Cortex of kidney (tissue), 1 donor: ENCODE measurements around the gene ANGEL2.
"Not testable (repeated sequence)": the region's sequence is repeated elsewhere in the genome, so short reads cannot be mapped to it uniquely, and the experiment has no call there.

Experiments
- DNase-seq: peaks from one replicate; lab custom pipeline; 2025; lab: John Stamatoyannopoulos, UW

The ANGEL2 gene

DNA sequence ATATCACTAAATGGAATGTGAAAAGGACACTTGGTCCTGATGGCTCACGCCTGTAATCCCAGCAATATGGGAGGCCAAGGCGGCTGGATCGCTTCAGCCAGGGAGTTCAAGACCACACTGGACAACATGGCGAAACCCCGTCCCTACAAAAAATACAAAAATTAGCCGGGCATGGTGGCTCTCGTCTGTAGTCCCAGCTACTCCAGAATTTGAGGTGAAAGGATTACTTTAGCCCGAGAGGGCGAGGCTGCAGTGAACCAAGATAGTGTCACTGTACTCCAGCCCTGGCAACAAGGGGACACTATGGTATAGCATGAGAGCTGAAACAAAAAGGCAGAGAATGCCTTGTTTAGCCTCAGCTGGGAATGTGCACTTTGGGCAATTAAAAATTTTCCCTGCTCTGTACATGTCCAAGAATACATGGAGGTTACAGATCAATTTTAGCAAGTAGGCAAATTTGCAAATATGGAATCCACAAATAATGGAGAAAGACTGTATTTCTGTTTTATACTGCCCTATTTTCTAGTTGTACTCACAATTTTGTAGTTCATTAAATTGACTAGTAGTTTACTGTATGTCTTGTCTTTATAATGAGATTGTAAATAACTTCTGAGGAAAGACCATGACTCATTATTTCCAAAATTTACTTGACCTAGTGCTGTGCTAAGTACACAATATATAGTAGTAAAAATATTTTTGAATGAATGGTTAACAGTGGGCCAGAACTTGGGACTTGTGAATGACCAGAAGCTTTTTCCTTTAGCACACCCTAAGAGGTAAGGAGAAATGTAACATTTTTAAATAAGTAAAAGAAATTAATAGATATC lies 2.0 kb upstream of the ANGEL2 start:
- no peak for DNase-seq

DNA sequence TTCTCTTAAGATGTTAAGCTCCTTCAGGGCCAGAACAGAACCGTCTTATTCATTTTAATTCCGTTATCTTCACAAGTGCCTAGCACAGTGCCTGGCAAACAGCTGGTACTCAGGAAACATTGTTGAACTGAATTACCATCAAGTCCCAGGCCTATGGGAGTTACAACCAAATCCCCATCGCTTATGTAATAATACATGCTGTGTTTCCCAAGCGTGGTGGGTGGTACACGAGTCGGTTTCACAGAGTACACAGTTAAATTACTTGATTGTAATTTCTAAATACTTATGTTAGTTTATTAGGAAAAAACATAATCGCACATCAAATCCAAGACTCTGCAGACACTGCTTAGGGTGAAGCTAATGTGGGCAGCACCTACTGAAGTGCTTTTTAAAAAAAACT lies 1.0 kb downstream of the ANGEL2 start:
- DNase-seq: no peak

DNA sequence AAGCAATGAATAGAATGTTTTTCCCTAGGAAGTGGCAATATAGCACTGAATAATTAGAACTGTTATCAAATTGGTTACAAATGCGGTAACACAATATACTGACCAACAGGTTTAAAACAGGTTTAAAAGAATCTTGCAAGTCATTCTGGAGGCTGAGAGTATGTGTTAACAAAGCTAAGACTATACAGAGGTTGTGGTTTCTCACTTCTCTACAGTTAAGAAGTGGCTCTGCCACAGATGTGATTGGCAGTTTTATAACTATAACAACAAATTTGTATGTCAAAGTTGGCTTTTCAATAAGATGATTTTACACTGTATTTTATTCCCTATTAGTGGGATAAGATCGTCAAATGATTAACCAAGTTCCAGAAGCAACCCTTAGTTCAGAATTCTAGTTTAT lies 7.1 kb downstream of the ANGEL2 start:
- no peak for DNase-seq

DNA sequence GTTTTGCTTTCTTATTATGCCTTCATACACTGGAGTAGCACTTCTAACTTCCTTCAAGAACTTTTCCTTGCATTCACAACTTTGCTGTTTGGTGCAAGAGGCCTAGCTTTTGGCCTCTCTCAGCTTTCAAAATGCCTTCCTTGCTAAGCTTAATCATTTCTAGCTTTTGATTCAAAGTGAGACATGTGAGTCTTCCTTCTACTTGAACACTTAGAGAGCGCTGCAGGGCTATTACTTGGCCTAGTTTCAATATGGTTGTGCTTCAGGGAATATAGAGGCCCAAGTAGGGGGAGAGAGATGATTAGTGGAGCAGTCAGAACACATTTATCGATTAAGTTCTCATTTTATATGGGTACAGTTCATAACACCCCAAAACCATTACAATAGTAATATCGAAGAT lies 12.4 kb downstream of the ANGEL2 start:
- no peak for DNase-seq

DNA sequence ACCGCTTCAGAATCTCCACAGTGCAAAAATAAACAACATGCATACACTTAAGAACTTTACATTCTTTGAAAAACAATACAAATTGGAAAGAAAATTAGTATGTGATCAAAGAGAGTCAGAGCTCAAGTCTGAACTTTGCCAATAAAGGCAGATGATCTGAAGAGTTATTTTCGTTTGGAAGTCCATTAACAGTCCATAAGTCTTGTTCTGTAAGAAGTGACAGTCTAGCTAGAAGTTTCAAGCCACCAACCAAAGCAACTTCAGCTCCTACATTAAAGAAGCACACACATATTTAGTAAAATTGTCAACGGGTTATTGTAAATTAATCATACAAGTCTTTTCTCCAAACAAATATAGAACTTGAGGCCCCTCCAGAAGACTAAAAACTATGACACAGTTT lies 20.7 kb downstream of the ANGEL2 start:
- no peak for DNase-seq

DNA sequence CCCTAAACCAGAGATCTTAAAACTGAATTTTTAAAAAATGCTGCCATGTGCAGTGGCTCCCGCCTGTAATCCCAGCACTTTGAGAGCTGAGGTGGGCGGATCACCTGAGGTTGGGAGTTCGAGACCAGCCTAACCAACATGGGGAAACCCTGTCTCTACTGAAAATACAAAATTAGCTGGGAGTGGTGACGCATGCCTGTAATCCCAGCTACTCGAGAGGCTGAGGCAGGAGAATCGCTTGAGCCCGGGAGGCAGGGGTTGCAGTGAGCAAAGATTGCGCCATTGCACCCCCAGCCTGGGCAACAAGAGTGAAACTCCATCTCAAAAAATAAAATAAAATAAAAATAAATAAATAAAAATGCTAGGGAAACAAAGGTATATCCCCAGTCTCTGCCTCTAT lies 21.7 kb downstream of the ANGEL2 start:
- not testable (repeated sequence) for DNase-seq

DNA sequence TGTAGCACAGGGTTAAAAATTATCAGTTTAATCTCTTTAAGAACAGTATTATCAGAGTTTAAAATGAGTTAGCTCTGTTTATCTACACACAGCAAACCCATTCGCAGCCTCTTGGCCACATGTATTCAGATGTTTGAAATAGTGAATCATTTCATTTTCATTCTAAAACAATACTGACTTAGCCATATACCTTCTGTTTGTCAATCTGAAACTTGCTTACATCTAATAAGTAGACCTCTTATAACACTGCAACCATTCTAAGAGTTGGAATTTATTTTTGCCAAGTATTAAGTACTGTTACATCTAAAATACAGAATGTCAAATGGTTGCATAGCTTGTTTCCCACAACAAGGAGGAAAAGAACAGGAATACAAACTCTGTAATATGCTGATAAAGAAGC lies 25.4 kb downstream of the ANGEL2 start:
- DNase-seq: no peak

DNA sequence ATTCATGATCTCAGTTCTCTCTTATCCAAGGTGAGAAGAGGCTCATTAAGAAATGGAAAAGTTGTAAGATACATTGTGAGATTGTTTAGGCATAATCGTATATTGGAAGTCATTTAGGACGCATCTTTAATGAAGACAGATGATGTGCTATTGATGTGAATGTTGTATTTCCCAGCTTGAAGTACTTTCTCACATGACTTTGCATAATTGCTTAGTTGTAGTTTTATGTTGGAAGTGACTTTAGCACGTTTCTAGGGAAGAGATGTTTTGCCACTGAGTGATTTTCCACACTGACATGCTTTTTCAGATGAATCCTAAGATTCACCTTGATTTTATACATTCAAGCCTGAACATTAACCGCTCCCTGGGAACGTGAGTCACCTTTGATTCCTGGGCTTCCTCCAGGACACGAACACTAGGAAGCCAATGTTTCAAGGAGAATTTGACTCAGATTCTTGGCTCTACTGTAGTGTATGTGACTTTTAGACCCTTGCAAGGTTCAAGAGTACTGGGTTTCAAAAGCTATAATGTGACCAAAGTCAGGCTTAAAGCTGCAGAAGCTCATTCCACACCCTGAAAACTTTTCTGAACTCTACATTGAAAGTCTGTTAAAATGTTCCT lies 27.9 kb downstream of the ANGEL2 start:
- no peak for DNase-seq

DNA sequence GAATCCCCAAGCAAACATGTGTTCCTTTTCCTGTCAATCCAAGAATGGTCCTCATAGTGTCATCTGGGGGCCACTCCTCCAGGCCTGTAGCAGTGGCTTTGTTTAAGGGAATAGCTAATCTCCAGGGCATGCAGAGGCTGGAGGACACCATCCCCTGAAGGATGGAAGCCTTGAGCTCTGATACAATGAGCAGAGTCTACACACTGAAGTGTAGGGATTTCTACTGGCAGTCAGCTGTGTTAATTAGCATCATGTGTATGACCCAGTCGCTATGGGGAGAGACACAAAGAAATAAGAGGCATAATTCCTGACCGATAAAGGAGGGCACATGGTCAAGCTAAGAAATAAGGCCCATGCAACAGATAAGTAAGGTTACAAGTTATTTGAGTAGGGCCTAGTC lies 29.1 kb downstream of the ANGEL2 start:
- DNase-seq: no peak

DNA sequence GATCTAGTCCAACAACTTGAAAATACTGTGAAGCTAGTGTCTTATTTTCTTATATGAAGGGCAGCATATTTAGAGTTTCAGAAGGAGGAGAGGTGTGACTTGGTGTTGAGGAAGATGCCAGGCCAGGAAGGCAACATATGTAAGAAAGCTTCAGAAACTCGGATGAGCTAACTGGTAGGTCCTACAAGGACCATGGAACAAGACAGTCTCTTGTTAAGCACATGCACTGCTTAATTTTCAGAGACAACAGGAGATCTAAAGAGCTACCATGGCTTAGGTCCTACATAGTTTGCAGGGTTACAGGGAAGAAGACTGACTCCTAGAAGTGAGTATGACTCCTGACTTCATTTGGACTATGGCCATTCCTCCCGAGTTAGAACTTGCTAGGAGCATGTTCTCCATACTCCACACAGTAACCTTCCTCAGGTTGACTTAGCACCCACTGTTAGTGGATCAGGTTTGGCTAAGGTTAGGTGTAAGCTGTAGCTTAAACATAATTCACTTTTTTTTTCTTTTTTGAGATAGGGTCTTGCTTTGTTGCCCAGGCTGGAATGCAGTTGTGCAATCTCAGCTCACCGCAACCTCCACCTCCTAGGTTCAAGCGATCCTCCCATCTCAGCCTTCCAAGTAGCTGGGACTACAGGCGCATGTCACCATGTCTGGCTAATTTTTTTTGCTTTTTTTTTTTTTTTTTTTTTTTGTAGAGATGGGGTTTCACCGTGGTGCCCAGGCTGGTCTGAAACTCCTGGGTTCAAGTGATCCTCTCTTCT lies 31.0 kb downstream of the ANGEL2 start:
- DNase-seq: no peak

DNA sequence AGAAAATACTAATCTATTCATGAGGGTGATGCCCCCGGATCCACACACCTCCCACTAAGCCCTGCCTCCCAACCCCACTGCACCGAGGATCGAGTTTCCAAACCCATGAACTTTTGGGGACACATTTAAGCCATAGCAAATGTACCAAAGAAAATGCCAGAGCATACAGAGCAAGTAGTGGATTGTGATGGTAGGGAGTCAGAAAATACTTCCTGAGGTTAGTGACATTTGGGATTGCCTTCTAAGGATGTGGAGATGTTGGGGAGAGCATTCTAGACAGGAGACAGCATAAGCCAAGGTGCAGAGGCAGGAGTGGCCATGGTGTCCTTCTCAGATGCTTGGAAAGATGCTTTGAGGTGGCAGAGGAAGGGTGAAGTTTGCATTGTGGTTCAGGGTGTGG lies 32.2 kb downstream of the ANGEL2 start:
- no peak for DNase-seq

DNA sequence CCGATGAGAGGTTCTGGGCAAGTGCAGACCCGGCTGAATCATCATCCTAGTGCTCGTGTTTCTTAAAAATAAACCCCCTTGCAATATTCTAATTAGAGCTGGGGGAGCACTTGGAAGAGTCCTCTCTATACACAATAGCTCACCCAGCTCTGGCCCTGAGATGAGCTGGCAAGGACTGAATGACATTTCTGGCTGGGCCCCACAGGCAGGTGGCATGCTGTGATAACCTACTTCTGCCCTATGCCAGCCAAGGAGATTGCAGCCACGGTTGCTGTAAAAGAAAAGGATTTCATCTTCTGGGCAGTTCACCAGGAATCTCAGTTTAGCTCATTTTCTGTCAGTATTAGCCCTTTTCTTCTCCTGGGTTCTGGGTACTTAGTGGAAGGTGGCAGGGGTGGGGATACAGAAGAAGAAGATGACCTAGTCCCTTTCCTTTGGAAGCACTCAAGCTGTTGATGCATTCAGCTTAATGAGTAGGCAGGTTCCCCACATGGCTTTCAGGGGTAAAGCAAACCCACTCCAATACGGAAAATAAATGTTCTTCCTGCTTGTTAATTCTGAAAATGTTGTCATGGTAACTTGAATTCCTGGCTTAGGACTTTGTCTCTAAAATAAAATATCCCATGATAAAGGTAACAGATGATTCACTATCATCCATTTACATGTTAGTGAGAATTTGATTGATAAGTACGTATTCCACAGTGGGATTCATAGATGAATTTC lies 33.1 kb downstream of the ANGEL2 start:
- DNase-seq: no peak

DNA sequence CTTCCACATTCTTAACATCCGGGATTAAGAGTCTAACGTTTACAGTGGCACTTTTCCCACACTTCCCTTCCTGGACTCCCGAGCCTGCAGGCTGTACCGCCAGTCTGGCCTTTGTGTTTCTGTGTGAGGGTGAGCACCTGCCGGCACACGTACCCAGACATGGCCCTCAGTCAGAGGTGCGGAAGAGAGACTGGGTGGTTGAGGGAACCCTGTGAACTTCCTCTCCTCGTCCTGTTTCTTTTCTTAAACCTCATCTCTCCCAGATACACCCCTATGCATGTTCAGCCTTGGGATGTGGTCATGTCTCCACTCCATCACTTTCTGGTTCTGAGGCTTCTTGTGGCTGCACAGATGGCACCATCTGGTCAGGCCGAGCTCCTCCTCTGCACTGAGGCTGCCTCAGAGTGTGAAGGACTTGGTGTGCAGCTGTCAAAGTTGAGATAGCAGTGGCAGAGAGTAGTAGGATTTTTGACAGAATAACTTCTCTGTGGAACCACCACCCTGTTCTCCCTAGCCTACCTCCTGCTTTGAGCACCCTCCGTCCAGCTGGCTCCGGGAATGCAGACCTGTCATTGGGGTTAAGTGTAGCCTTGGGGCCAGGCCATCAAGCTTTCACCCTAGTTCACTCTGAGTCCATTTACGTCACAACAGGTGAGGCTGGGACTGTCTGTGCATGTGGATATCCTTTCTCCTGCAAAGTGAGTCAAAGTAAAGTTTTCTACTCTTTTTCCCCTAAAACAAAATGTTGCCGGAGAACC lies 33.9 kb downstream of the ANGEL2 start:
- no peak for DNase-seq

DNA sequence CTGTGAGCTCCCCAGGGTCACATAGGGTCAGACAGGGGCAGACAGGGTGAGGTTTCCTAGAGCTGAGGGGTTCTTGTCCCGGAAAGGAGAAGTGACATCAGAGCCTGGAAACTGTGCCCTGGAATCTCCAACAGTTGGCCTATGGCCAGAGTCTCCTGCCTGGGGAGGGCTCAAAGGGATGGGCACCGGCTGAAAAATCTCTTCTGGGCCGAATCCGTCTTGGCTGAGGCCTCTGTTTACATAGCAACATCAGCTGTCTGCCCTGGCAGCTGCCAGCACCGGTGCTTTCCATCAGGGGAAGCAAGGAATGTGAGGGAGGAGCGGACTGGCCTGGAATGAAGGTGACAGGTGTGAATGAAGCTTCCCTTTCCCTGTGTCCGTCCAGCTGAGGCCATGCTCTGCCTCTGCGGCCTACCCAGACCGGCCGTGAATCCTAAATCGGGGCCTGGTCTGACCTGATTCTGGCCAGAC lies 34.6 kb downstream of the ANGEL2 start:
- DNase-seq: no peak

DNA sequence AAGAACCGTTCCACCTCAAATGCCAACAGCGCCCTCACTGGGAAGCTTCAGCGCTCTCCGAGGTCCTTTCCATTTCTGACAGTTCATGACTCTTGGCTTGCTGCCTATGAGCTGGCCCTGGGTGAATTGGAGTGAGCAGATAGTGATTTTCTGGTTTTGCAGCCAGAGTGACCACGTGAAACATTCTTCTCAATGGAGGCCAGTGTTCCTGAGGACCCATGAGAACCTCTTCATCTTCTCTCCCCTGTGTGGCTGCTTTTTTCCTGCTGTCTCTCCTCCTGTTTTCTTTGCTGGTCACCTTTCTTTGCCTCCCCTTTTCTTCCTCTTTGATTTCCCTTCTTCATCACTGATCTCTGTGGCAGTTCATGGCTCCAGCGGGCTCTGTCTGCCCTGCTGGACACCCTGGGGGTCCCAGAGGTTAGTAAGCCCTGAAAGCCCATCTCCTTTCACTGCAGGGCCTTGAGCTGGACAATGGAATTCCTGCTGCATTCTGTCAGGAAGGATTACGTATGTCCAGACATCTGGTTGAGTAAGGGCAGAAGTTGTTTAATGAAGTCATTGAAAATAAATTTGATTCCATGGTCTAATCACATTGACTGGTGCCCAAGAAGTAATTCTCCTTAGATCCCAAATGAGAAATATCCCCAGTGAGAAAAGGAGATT lies 35.4 kb downstream of the ANGEL2 start:
- DNase-seq: no peak

DNA sequence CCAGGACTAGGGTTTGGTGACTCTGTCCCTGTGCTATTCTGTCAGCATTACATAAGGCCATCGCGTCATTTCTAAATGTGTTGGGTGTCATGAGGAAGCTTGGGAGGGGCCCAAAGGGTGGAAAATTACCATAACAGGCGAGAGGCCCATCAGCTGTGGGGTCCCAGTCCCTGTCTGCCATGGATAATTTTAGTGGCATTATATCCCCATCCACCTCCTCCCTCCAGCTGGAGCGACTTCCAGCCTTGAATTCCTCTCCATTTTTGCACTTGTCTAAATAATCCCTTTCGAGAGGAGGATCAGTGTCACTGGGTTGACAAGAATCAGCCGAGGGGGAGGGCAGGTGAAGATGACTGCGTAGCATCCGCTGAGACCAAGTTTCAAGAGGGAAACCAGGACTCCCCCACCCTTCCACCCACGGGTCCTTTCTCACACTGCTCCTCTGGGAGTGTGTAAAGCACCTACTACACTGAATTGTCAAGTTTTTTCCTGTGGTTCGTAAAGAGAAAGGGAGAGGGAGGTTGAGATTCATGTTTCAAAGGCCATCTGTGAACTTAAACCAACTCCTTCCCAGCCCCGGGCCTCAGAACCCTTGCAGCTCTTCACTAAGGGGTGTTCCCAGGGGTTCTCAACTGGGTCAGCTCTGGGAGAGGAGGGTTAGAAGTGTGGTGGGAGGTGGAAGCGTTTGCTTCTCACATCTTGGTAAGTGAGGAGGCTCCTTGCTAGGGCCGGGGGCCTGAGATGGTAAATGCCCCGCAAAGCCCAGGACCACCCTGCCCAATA lies 36.1 kb downstream of the ANGEL2 start:
- no peak for DNase-seq

DNA sequence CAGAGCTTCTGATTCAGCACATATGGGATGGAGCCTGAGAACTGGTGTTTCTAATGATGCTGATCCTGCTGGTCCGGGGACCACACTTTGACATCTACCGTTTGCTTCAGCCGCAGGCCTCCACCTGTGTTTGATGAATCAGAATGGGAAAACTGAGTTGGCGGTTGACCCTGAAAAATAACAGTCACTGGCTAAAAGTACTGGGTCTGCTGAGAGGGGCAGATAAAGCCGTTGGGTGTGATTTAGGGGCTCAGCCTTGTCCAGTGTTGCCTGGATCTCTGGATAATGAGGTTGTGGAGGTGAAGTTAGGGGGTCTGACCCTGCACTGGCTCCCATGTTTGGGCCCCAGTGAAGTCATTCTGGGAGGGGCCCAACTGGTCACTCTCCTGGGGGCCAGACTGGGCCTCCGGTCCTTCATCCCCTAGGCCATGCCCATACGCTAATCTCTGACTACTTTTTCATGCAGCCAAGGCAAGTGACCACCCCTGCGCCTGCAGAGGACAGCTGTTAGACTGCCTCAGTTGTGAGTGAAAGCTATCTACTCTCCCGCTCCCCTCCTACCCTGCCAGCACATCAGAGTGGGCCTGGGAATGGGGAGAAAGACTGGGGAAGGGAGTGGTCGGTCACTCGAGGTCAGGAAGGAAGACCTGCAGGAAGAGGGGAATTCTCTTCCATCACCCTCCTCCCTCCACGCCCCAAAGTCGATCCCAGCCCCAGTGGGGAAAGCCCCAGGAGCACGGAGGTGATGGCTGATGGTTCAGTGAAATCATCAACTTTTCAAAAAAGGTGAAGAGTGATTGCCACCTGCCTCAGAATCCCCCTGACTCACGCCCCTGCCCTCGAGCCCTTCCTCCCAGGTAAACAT lies 37.7 kb downstream of the ANGEL2 start:
- DNase-seq: no peak

DNA sequence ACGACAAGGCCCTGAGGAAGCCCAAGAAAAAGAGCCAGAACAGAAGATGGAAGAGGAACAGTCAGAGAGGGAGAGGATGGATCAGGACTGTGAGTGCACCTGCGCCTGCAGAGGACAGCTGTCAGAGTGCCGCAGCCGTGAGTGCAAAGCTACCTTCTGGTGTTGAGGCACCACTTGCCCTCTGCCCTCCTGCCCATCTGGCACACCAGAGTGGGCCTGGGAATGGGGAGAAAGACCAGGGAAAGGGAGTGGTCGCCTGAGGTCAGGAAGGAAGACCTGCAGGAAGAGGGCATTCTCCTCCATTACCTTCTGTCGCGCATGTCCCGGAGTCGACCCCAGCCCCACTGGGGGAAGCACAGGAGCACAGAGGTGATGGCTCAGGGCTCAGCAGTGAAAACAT lies 39.1 kb downstream of the ANGEL2 start:
- DNase-seq: no peak
